HG03342 (cell line): Measurements from ENCODE around the gene LAMA1.

ENCODE experiments used
- ATAC-seq: cut with Tn5 transposase; IDR thresholded peaks from one replicate; pipeline ENCODE4 v1.9.1; 2021; ENCODE audit warnings: mild to moderate bottlenecking, moderate library complexity; ENCODE audit not compliant: unreplicated experiment

LAMA1 gene

DNA sequence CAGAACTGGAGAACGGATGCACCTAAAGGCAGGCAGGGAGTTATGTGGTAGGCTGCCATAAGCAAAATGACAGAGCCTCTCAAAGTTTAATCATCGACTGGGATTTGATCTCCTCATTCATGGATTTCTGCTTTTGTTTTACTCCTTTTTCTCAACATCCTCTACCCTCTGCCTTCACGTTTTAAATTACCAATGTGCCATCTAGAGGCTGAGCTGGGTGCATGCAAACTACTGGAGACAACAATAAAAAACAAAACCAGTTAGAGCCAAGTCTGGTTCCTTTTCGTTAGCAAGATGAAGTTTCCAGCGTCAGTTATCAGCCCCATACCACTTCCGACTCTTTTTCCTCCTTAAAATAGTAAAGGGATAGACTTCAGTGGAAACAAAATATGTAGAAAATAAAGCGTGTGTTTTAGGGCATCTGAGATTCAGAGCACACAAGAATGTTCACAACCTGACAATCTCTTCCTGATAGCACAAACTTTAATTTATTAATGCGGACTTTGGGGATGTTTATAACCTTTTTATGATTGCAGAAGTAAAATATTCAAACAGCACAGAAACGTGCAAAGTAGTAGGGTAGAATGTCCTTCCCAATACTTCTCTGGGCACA is 117.0 kb downstream of the LAMA1 start:
- ATAC-seq = no peak

- no peak for ATAC-seq
Observed at GRCh38 chr18:6997808-6998207, 119.8 kb downstream of the LAMA1 start.

DNA sequence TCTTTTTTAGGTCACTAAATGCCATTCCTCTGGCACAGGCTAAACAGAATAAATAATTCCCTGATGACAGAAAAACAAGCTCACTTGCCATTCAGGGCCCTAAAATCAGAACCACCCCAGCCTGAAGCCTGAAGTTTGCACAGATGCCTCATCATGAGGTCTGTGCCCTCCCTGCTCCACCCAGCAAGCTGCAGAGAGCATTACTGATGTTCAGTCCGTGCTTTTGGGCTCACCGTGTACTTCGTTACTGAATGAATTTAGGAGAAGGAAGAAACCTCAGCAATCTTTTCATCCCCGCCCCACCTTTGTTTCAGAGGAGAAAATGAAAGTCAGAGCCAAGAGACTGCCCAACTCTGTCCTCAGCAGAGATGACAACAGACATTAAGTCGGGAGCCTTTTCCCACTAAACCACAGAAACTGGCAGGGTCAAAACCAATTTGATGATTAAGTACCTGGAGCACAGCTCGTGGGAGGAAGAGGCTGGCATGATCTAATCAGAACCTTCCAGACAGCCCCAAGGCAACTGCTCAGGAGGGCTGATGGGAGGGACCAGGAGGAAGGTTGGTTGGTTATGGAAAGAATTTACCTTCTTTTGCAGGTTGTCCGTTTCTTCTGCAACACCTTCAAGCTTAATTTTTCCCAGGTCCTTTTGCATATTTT is 122.7 kb downstream of the LAMA1 start:
- no peak for ATAC-seq

DNA sequence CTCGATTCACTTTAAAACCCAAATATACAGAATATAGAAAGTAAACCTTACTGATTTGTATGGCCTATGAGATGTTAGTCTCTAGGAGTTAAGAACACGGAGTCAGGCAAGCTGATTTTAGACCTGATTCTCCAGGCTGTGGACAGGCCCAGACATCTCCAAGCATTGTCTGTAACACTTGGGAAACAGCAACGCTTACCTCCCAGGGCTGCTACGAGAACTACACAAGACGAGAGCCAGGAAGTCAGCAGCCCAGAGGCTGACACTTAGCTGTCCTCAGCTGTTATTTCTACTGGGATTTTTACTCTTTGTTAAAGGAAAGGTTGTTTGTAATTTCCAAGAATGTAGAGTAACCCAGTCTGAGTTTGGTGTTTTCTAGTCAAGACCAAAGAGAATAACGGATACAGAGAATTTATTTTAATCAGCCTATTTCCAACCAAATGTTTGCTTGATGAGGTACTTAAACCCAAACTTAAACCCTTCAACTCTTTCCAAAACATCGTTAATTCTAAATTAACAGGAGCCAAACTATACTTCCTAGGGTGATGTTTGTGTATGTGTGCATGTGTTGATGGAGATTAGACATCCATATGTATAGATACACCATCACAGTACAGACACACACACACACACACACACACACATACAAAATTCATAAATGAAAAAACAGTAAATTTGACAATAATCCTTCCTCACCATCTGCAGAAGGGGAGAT is 123.4 kb downstream of the LAMA1 start:
- no peak for ATAC-seq

DNA sequence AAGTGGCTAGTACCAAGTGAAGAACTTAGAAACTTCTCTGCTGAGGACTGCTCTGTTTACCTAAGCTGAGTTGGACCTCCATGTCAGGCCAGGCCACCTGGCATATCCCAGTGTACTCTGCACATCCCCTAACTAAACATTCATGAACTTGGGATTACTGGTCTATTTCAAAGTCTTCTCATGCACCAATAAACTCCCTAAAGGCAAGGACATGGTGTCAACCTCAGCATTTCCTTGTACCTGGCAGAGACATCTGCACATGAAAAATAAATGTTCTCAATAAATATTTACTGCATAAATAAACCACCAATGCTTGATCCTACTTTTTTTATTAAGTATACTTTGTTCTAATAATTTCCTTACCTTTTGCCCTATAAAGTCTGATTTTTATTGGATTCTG is 124.8 kb downstream of the LAMA1 start:
- no peak for ATAC-seq

DNA sequence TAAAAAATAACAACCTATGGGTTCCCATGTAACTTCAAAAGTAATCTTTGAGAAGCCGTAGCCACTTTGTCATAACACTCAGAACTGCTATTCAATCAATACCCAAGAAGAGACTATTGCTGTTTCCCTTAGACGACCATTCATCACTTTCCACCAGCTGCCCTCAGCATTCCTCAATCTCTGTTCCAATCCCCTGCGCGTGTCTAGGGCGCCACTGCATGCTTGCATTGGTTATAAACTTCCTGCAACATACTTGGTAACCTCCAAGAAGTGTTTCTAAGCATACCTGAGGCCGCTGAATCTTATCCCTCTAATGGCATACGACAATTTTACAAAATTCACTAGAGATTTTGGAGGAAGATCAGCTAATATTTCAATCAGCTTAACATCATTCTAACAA is 134.2 kb downstream of the LAMA1 start:
- ATAC-seq = no peak

DNA sequence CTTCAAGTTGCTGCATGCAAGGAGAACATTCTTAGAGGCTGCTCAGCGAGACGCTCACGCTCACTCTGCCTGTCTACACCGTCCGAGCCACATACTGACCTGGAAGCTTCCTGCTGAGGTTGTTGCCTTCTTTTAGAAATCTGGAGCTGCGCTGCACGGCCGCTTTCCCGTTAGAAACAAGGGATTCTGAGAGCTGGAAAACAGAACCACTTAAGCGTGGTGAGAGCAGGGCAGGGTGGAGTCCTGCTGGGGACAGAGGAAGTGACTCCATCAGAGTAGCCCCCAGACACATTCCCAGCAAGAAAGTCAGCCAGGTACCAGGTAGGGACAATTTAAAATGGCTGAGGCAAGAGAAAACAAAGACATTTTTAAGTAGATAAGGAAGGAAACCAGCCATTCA is 135.2 kb downstream of the LAMA1 start:
- ATAC-seq = no peak

DNA sequence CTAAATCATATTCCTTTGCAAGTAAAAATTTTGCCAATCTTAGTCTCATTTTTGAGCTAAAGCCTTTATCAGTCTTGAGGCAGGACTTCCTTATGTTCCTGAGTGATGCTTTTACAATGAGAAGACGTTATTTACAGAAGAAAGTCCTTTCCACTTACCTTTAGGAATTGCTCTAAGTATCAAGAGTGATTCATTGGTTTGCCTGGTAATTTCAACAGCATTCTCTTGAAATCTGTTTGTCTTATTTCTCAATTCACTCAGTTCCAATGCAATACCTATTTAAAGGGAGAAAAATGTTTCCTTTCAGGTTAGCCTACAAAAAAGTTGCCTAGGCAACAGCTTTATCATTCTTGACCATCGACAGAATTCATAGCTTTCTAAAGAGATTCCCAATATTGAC is 137.2 kb downstream of the LAMA1 start:
- ATAC-seq = no peak

DNA sequence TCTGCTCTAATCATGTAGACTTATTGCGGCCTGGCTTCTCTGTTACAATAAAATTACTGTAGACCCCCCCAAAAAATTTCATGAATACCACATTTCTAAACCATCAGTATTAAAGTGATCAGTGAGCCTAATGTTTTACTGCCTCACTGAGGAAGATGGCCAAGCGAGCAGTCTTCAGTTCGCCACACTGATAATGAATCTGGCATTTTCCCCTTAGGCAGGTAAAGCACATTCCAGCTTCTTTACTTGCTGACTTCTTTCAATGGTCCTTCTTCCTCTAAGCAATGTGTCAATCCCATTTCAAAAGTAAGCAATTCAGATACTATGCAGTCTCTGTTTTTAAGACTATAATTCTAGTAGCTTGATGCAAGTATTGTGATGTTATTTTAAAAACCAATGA is 137.6 kb downstream of the LAMA1 start:
- ATAC-seq = no peak

DNA sequence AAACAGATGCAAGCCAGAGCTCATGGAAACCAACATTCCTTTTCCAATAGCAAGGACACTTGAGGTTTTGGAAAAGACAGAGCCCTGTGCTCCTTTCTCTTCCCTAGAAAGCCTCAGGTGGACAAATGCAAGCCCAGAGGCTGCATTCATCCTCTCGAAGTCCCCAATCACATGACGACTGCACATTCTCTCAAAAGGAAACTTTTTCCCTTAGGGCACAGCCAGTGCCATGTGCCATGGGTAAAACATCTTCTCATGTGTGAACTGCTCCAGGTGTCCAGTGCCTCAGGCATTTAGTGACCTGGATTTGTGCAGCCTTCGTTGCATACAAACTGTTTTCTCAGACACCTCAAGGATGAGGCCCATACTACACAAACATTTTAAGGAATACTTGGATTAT is 140.7 kb downstream of the LAMA1 start:
- no peak for ATAC-seq

- no peak for ATAC-seq
Observed at GRCh38 chr18:6975084-6975483, 142.5 kb downstream of the LAMA1 start.

GRCh38 chr18:6971823-6972478 is 145.6 kb downstream of the LAMA1 start:
- no peak for ATAC-seq

DNA sequence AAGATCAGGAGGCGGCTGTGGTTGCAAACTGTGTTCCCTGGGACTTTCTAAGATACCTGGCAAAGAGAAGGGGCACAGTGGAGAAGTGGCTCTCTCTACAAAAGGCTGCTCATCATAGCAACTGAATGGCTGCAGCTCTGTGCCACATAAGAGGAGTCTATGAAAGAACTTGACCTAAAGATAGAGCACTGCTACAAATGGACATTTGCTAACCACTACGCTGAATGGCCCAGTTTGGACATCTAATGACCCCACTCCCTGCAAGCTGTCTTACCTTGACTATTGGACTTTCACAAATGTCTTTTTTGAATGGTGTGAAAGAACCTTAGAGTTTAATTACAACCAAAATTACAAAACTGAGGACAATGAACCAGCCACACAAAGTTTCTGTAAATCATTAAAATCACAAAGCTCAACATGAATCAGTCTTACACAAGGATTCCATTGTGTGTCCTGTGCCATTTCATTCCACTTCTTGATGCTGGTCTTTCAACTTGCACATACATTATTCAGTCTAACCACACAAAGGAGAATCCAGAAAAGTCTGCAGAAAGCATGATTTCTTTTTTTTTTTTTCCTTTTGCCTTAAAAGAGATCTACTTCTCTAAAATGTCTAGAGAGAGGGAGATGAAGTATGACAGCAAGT is 154.0 kb downstream of the LAMA1 start:
- ATAC-seq = no peak

DNA sequence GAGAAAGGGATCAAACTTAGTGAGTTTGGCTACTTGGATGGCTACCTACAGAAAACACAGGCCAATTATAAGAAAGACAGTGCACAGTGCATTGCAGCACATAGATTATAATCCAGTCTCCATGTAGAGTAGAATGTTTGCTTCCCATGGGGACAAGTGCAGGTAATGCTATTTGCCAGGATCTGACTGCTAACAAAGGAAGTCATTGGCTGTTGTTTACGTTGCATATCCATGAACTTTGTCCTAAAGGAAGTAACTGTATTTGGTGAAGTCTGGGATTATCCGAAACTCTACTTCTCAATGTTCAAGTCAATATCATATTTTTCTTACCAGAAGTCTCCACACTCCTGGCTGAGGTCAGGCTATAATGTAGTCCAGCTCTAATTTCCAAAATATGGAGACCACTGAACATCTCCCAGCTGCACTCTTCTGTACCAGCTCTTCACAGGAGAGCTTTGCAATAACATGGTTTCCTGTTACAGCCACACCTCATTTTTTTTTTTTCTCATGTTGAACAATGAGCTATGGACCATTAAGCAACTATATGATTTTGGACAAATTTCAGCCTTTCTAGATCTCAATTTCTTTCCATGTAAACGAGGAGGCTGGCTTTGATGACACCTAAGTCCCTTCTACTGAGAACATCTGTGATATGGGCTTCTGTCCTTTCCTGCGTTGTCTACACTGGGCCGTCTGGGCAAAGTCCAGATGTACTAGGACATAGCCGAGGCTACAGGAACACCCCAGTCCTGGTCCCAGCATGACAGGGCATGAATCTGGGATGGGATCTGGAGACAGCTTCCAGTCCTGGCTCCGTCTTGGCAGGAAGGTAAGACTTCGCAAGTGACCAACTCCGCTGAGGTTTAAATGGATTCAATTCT is 154.8 kb downstream of the LAMA1 start:
- ATAC-seq = no peak

GRCh38 chr18:6961331-6961730 is 156.3 kb downstream of the LAMA1 start:
- ATAC-seq = no peak

DNA sequence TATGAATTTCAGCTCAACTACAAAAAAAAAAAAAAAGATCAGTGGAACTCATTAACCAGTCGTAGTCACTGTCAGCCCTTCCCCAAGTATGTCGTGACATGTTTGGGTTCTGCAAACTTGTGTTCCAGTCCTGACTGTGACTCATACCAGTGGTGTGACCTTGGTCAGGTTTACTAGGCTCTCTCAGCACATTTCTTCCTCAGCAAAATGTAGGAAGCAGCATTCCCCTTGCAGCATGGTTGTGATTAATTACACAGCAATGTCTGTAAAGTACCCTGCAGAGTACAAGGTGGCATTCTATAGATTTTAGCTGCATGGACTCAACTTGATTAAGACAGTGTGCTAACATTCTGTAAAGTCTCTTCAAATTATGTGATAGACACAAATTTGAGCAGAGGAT is 156.9 kb downstream of the LAMA1 start:
- ATAC-seq = no peak

DNA sequence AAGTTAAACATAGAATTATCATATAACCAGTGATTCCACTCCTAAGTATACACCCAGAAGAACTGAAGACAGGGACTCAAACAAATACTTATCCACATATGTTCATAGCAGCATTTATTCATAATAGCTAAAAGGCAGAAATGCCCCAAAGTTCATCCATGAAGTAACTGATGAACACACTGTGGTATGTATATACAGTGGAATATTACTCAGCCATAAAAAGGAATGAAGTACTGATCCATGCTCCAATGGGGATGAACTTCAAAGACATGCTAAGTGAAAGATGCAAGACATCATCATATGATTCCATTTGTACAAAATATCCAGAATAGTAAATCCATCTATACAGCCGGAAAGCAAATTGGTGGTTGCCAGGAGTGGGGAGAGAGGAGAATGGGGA is 157.5 kb downstream of the LAMA1 start:
- no peak for ATAC-seq

DNA sequence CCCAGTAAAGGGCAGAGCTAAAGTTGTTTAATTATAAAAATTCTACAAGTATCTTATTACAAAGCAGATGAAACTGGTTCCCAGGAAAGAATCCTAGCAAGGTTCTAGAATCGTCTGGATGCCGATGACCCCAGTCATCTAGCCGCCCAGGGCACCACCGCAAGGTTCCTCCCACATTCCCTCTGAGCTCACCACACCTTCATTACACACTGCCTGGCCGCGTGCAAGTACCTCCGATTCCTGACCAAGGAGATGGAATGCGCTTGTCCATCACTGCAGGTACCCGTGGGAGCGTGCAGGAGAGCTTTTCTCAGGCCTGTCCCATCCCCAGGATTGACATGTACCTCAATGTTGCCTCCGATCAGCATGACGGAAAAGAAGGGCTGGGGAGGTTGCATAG is 158.5 kb downstream of the LAMA1 start:
- no peak for ATAC-seq

GRCh38 chr18:6956999-6957398 is 160.6 kb downstream of the LAMA1 start:
- ATAC-seq = no peak

GRCh38 chr18:6956495-6956894 is 161.1 kb downstream of the LAMA1 start:
- ATAC-seq = no peak
